Stimulated activated CD4-positive, alpha-beta T cell treated with anti-CD3 and anti-CD28 coated beads, Interleukin-4, amount 100 ng/mL, for 4 hours (primary cell): Measurements from ENCODE around the gene IQSEC3.
"Not testable (repeated sequence)": the region's sequence is repeated elsewhere in the genome, so short reads cannot be mapped to it uniquely, and the experiment has no call there.

ENCODE experiments used
- DNase-seq, 2 experiments: peaks; one replicate each; pipeline ENCODE4 v3.0.0-alpha.2; 2020

IQSEC3 gene

DNA sequence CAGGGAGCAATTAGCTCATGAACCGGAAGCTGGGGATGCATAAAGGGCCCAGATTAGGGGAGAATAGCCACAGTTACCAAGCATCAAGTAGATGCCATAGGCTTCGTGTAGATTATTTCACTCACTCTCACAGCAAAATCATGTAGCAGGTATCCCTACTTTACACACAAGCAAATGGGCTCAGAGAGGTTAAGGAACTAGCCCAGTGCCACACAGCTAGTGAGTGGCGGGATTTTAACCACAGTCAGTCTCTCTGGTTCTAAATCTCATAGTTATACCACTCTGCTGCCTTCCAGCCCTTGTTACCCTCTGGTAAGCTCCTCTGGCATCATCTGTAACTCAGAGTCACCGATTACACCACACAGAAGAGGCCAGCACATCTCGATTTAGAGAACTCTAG lies 49.0 kb downstream of the IQSEC3 start:
- no peak for DNase-seq

DNA sequence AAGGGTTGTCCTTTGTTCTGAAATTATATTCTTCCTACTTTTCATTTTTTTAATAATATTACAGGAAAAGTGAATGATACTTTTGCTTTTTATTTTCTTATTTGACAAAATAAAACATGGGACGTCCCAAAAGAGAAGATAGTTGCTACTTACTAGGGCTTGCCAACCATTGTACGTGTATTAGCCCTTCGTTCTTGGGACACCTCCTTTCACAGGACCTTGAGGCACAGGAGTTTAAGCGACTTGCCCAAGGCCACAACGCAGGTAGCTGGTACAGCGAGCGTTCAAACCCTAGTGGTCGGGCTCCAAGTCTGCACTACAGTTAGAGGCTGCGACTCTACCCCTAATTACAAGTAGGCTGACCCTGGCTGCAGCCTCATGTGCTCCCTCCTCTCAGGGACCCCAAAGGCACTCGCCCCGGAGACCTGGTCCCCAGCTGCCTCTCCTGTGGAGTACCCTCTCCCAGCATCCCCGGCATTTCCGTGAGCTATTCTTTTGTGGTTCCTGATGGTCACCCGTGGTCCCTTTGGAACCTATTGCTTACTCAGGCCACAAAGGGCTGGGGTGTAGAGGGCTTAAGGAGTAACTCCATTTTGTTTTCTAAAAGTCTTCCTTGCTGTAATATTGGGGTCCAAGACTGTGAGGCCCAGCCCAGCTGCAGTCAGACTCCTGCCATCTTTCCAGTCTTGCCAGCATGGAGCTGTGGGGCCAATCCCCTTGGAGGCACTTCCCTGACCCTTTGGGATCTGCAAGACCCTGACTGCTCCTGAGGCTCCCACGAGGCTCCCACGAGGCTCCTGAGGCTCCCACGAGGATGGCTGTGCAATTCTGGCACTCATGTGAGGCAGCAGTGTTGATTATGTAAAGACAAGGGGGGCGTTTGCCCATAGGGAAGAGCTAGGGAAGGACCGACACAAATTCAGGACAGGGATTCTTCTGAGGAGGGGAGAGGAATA lies 49.7 kb downstream of the IQSEC3 start:
- no peak for DNase-seq

DNA sequence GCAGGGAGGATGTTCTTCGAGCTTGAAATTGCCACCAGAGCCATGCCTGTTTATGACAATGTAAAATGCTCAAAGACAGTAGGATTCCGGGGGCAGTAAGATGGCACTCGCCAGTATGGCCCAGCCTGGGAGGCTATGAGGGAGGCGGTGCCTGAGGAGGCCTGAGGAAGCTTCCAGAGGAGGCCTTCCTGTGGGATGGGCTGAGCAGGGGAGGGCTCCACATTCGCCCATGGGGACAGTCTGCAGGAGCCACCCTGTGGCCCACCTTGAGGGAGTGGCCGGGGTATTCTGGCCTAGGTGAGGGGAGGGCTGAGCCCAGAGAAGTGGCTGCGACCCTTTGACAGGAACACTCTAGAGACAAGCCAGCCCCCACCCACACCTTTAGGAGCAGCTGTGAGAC lies 50.7 kb downstream of the IQSEC3 start:
- no peak for DNase-seq

DNA sequence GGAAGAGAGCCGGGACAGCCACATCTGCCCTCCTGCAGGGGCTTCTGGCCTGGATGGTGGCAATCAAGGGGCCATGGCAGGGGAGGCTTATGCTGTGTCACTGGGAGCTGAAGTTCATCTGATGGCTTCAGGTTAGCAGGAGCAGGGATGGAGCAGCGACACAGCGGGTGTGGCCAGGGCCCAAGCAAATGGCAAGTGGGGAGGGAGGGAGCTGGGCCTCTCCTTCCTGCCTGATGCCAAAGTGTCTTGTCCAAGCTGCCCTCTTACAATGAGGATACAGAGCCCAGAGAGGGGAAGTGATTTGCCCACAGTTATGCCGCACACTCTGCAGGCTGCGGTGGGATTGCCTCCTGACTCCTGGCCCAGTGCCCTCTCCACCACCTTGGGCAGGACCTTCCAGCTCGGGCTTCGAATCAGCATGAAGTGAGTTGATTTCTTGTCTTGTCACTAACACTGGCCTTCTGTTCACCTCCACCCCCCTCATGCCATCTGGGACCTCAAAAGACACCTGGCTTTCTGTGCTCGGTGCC lies 51.3 kb downstream of the IQSEC3 start:
- DNase-seq, result no peak

DNA sequence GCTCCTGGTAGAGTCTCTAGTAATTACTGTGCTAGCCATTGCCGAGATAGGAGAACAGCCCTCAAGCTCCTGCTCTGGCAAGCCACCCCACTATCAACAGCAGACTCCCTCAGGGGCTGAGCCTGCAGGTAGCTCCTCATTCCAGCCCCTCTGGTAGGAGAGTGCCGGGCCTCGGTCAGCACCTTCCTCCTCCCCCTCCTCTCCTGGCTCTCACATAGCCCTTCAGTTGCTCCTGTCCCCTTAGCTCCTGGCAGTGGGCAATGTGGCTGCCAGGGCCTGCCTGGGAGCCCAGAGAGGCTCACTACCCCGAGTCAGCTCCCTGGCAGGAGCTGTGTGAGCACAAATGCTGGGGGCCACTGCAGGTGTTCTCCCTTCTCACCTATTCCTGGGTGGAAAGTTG lies 52.0 kb downstream of the IQSEC3 start:
- DNase-seq, result no peak

DNA sequence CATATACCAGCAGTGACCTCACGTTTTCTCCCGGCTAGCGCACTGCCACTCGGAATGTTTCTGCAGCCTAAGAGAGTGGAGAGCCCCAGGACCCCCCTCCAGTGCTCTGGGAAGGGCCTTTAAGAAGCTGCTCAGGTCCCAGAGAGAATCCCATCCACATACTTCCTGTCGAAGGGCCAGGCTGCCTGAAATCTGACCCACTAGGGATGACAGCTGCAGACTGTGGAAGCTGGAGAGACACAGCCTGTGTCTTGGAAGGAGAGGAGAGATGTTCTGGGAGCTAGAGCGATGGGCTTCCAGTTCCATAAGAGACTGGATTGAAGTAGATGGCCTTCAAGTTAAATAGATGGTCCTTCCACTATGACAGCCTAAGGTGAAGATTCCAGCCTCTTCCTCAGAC lies 54.4 kb downstream of the IQSEC3 start:
- no peak for DNase-seq

DNA sequence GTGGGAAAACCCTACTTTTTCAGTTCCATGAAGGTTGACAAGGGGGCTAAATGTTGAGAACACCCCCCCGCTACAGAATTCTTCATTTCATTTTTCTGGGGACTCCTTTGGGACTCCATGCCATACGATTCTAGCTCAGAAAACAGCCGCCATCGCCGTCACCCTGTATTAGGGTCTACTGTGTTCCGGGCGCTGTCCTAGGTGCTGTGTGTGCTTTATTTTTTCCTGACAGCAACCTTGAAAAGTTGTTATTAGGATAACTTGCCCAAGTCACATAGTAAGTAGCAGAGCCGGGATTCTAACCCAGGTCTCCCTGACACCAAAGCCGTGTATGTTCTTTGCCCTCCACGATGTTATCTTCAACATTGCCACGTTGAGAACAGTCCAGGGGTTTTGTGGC lies 55.1 kb downstream of the IQSEC3 start:
- no peak for DNase-seq

DNA sequence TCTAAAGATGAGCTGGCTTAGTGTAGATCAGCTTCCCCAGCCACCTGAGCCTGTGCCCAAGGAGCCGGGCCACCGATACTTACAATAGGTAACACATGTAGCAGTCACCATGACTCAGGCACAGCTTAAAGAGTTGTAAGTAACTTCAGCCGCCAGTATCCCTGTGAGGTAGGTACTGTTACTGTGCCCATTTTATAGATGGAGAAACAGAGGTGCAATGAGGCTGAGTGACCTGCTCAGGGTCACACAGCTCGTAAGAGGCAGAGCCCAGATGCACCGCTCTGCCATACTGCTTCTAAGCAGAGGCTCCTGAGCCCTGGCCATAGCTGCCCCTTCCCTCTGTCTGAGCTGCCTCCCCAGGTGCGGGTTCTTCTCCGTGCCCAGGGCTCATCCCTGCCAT lies 58.5 kb downstream of the IQSEC3 start:
- no peak for DNase-seq

DNA sequence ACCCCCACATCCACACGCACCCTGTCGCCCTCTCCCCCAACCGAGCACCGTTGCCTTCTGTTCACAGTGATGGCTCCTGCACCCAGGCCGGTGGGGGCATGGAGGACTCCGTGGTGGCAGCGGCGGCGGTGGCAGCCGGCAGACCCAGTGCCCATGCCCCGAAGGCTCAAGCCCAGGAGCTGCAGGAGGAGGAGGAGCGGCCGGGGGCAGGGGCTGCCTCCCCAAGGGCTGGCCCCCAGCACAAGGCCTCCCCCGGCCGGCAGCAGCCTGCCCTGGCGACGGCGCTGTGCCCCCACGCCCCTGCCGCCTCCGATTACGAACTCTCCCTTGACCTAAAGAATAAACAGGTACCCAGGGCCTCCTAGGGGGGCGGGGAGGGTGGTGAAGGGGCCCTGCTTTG lies 59.0 kb downstream of the IQSEC3 start:
- no peak for DNase-seq

DNA sequence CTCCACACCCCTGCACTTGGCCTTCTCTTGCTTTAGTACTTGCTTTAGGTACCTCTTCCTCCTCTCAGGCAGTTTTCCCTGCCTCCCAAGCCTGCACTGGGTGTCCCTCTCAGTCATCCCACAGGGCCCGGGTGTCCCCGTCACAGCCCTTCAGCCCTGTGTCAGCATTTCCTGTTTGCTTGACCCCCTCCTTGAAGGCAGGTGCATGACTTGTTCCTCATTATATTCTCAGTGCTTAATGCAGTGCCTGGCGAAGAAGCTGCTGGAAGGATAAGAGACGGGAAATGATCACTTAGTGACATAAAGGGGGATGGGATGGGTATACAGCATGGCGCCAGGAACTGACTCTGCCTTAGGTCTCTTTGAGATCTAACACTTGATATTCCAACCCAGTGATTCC lies 61.5 kb downstream of the IQSEC3 start:
- no peak for DNase-seq

DNA sequence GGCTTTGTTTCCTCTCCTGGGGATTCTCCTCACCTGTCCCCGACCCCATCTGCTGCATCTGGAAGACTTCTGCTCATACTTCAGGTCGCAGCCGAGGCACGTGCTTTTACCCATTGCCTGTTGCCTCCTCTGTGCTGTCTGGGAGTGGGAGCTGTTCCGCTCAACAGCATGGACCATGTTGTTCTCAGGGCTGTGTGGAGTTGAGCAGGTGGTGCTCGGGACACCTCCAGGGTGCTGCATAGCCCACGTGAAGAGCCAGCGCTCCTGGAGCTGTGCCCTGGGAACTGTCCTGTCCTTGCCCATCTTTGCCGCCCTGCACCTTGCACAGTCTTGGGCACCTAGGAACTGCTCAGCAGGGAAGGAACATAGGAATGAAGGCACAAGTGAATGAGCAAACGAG lies 62.4 kb downstream of the IQSEC3 start:
- no peak for DNase-seq

DNA sequence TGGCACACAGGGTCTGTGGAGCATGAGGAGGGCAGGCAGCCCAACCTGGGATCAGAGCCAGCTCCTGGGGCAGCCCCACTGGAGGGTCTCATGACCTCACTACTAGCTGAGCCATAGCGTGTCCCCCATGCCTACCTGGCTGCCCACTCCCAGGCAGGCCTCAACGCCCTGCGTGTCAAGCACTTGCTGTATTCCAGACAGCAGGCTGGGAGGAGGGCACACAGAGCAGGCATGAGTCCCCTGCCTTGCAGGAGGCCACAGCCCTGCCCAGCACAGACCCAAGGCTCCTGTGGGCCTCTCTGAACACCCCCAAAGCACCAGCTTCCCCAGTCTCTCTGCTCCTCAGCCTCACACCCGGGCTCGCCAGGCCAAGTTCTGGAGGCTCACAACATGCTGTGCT lies 64.0 kb downstream of the IQSEC3 start:
- no peak for DNase-seq

DNA sequence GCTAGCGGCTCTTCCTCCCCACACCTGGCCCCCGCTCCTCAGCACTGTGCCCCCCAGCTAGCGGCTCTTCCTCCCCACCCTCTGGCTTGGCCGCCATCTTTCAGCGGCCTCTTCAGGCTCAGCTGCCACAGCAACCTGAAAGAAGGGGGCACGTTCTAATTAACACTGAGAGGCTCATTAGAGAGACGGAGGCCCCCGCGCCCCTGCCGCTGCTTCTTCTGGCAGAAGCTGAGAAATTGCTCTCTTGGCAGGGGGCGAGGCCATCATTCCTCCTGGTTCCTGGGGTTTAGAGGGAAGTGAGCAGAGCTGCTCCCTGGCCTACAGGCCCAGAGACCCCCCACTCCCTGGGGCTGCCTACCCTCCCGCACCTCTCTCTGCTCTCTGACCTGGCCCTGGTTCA lies 64.4 kb downstream of the IQSEC3 start:
- no peak for DNase-seq

DNA sequence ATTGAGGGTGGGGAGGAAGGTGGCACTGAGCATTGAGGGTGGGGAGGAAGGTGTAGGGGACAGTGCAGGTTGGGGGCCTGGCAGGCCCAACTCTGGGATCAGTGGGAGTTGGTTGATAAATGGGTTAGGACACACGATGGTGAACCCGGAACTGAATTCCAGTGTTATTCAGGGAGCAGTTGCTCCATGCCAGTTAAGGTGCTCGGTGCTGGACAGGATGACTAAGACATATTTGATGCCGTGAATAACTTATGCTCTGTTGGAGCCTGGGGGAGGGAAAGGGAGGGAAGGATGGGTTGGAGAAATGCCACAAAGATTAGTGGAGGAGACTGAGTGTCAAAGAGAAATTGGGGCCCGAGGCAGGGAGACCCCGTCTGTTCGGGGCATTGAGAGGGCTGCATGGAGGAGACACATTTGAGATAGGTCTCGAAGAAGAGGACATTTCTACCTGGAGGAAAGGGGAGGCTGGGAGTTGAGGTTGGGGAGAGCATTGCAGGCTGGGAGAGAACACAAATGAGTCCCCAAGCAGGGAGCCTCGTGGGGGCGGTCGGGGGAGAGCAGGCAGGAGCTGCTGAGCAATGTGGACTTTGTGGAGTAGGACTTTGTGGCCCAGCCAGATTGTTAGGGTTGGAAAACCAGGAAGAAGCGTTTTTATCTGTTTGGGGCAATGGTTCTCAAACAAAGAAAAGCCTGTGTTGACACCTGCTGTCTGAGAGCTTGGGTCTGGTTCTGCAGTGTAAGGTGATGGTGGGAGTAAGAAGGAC lies 65.3 kb downstream of the IQSEC3 start:
- DNase-seq, result no peak

DNA sequence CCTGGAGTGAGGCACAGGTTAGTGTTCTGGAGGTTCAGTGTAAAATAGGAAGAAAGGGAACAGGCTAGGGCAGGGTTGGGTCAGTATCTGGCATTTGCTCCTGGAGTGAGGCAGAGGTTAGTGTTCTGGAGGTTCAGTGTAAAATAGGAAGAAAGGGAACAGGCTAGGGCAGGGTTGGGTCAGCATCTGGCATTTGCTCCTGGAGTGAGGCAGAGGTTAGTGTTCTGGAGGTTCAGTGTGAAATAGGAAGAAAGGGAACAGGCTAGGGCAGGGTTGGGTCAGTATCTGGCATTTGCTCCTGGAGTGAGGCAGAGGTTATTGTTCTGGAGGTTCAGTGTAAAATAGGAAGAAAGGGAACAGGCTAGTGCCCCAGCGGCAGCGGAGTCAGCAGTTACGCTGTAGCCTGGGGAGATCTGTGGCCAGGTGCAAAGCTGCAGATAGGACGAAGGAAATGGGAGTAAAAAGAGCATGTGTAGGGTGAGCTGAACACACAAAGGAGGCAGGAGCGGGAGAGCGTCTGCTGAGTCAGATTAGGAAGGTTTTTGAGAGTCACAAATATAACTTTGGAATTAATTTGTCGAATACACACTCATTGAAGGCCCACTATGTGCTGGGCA lies 67.2 kb downstream of the IQSEC3 start:
- not testable (repeated sequence) for DNase-seq

DNA sequence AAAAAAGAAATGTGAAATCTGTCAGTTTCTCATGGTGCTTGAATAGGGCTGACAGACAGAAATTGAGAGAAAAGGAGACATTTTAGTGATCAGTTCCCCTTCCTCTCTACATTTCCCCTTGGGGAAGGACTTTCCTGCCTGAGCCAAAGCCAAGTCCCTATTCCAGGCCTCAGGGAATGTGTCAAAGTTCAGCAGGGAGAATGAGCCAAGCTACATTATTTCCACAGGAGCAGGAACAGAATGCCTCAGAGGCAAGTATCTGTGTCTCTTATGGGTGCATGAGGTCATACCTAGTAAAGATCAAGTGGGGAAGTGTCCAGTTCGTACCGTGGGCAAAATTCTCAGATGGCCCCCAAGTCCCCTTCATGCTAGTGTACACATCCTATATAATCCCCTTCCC lies 68.6 kb downstream of the IQSEC3 start:
- DNase-seq, result no peak

DNA sequence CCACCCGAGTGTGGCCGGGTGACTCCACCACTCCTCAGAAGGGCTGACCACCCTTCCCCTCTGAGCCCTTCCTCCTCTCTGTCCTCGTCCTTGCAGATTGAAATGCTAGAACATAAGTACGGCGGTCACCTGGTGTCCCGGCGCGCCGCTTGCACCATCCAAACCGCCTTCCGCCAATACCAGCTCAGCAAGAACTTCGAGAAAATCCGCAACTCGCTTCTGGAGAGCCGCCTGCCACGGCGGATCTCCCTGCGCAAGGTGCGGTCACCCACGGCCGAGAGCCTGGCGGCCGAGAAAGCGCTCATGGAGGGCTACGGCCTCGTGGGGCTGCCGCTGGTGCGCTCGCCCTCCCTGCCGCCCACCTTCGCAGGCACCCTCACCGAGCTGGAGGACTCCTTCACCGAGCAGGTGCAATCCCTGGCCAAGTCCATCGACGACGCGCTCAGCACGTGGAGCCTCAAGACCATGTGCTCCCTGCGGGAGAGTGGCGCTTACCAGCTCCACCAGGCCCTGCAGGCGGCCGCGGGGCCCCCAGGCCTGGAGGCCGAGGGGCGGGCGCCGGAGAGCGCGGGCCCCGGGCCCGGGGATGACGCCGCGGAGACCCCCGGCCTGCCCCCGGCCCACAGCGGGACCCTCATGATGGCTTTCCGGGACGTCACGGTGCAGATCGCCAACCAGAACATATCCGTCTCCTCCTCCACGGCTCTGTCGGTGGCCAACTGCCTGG lies 71.8 kb downstream of the IQSEC3 start:
- no peak for DNase-seq

DNA sequence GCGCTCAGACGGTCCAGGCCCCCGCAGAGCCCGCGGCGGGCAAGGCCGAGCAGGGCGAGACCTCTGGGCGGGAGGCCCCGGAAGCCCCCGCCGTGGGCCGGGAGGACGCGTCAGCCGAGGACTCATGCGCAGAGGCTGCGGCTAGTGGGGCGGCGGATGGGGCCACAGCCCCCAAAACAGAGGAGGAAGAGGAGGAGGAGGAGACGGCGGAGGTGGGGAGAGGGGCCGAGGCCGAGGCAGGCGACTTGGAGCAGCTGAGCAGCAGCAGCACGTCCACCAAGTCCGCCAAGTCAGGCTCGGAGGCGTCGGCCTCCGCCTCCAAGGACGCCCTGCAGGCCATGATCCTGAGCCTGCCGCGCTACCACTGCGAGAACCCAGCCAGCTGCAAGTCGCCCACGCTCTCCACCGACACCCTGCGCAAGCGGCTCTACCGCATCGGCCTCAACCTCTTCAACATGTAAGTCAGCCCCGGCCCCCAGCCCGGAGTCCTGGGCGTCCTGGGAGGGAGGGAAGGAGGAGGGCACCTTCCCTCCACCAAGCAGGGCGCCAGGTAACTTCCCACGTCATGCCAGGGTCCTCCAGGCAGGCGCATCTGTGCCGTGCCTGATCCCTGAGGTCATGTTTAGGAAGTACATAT lies 72.4 kb downstream of the IQSEC3 start:
- peak; percentile 7 to 10 for DNase-seq

DNA sequence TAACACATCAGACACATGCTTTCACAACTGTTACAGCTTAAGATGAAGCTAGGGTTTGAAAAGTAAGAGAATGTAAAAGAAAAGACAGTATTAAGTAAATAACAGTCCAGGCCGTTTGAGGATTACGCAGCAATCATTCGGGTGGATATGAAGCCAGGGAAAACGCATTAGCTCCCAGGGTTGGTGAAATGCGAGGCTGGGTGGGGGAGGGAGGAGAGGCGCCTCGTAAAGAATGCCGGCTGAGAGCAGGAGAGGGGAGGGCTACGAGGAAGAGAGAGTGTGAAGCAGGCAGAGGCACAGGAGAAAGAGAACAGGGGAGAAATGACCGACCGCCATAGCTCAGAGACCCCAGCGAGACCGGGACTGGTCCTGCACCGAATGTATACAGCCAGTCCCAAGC lies 73.0 kb downstream of the IQSEC3 start:
- no peak for DNase-seq

DNA sequence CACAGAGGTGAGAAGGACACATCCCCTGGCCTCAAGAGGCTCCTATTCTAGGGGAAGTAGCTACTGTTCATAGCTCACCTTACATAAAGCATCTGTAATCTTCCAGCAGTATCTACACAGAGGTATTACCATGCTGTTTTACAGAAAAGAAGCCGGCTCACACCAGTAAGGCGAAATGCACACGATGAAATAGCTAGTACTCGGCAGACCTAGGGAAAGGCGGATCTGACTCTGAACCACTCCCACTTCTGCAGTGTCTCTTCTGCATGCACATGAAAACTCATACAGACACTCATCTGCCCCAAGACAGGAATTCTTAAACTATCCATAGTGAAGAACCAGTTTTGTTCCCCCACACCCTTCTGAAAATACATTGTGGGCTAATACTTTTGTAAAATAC lies 73.6 kb downstream of the IQSEC3 start:
- DNase-seq, result no peak

DNA sequence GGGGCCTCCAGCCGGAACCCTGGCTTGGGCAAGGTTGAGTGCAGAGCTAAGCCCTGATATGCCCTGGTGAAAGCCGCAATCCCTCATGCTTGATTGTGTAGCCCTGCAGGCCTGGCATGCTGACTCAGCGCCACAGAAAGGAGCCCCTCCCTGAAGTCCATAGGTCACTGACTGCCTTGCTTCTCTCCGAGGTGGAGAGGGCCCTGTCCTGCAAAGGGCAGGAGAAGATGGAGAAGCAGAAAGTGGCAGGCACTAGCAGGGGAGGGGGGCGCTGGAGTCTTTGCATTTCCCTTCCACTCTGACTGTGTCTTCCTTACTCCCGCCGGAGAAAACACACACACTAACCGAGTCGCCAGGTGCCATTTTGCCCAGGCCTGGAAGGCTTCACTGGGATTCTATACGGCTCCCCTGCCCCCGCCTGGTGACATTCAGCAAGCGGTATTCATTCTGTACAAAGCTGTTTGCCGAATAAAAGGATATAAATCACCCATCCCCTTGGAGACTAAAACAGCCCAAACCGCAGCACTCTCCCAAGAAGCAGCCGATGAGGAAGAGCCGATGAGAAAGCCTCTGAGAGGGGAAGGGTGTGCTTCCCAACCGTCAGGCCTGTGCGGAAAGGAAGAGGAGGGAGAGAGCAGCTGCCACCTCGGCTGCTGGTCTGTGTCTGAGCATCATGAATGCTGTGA lies 77.5 kb downstream of the IQSEC3 start:
- DNase-seq, result no peak
